ENCODE results near the gene KIAA1328. TPM values are rescaled to one million over a fixed set of nuclear protein-coding genes. Genes with fewer than 3 reads are reported as not detected.

KIAA1328 gene
- total and polyA plus RNA-seq, 4 experiments from 2014 or later, result 6.9 to 15.7 (median 12.8) TPM

DNA sequence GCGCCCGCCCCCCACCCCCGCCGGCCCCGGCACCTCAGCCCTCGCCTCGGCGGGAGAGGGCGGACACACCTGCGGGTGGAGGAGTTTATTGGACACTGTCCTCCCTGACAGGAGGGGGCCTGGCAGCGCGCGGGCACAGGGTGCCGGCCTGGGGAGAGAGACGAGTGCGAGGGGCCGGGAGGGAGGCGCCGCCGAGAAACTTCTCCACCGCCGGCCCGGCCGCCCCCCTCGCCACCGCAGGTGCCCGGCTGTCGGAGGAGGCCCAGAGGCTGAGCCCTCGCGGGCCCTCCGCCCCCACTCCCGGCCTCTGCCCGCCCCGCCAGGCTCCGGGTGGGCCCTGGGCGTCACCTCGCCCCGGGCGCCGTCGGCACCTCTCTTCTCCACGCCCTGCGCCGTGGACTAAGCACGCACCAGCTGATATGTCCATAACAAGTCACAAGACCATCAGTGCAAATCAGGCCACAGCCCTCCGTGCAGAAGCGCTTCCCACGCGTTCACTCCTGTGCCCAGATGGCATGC, 425.4 kb downstream of the KIAA1328 start:
- peak overlapping the region in 7 of 8 donors; percentile 15 to 74 (median 64) for H3K4me3 Mint-ChIP-seq
- no peak for DNase-seq
- no peaks in the 10 kb centered on the region for H3K36me3 ChIP-seq (ENCODE audit: insufficient read depth, low read length)
- no peaks in the 10 kb centered on the region for H3K4me1 ChIP-seq (ENCODE audit: insufficient read depth, low read length)
- peaks cover 3% of the 10 kb centered on the region for H3K27me3 ChIP-seq (ENCODE audit: insufficient read depth, low read length)
- no peak overlapping the region for H3K4me3 ChIP-seq (ENCODE audit: low read length in 2 of 2)
- H3K27me3 Mint-ChIP-seq, result peaks cover 38 to 46% of the 10 kb centered on the region in 2 donors
- H3K27ac Mint-ChIP-seq, result no peak overlapping the region
- H3K36me3 Mint-ChIP-seq, result no peaks in the 10 kb centered on the region
- intact Hi-C loops (cut with micrococcal nuclease), result no loop called here
- H3K4me1 Mint-ChIP-seq, result peaks cover 3 to 13% (median 7%) of the 10 kb centered on the region in 4 donors
- H3K9me3 Mint-ChIP-seq, result peaks cover 0 to 2% (median 0%) of the 10 kb centered on the region in 8 donors
- H3K27ac ChIP-seq (ENCODE audit: low read depth, low read length), result no peak overlapping the region
- POLR2A ChIA-PET (ENCODE audit: partially characterized antibody), result no interaction called here
- H3K9me3 ChIP-seq (ENCODE audit: control insufficient read depth in 1 of 2, low read length in 2 of 2), result no peaks in the 10 kb centered on the region
- CTCF ChIA-PET (ENCODE audit: partially characterized antibody), result no interaction called here

- no peak overlapping the region for H3K27ac Mint-ChIP-seq
- peaks cover 3 to 13% (median 7%) of the 10 kb centered on the region in 4 donors for H3K4me1 Mint-ChIP-seq
- no peak overlapping the region for H3K27ac ChIP-seq (ENCODE audit: low read depth, low read length)
- DNase-seq, result no peak
- H3K4me3 ChIP-seq (ENCODE audit: low read length in 2 of 2), result no peak overlapping the region
- ChIA-PET POLR2A (ENCODE audit: partially characterized antibody) (no interaction called here), CTCF (ENCODE audit: partially characterized antibody) (no interaction called here)
- no peaks in the 10 kb centered on the region for H3K36me3 Mint-ChIP-seq
- no peaks in the 10 kb centered on the region for H3K9me3 ChIP-seq (ENCODE audit: control insufficient read depth in 1 of 2, low read length in 2 of 2)
- intact Hi-C loops (cut with micrococcal nuclease), result no loop called here
- H3K27me3 Mint-ChIP-seq, result peaks cover 38 to 46% of the 10 kb centered on the region in 2 donors
- peaks cover 3% of the 10 kb centered on the region for H3K27me3 ChIP-seq (ENCODE audit: insufficient read depth, low read length)
- no peaks in the 10 kb centered on the region for H3K36me3 ChIP-seq (ENCODE audit: insufficient read depth, low read length)
- H3K4me1 ChIP-seq (ENCODE audit: insufficient read depth, low read length), result no peaks in the 10 kb centered on the region
- peak overlapping the region in 7 of 8 donors; percentile 15 to 74 (median 64) for H3K4me3 Mint-ChIP-seq
- peaks cover 0 to 2% (median 0%) of the 10 kb centered on the region in 8 donors for H3K9me3 Mint-ChIP-seq
Observed at GRCh38 chr18:37254973-37255372, 426.0 kb downstream of the KIAA1328 start.

DNA sequence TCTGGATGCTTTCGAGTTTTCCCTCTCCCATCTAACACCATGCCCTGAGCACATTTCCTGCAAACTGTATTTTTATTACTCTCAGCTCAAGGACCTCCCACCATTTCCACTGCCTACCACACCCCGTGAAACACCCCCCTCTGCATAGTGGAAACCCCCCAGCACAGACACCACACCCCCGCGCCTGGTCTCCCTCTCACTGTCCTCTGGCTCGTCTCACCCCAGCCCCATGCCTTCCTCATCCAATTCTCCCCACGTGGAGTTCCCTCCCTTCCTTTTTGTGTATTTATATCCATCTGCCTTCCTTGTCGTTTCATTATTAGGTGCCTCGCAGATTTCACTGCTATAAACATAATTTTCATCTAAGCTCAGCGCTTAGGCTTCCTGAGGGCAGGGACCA, 429.2 kb downstream of the KIAA1328 start:
- ChIA-PET POLR2A (ENCODE audit: partially characterized antibody) (no interaction called here), CTCF (ENCODE audit: partially characterized antibody) (no interaction called here)
- Histone ChIP-seq H3K4me3 (ENCODE audit: low read length in 2 of 2) (no peak overlapping the region), H3K27me3 (ENCODE audit: insufficient read depth, low read length) (peaks cover 3% of the 10 kb centered on the region), H3K9me3 (ENCODE audit: control insufficient read depth in 1 of 2, low read length in 2 of 2) (no peaks in the 10 kb centered on the region), H3K36me3 (ENCODE audit: insufficient read depth, low read length) (no peaks in the 10 kb centered on the region), H3K4me1 (ENCODE audit: insufficient read depth, low read length) (no peaks in the 10 kb centered on the region), H3K27ac (ENCODE audit: low read depth, low read length) (no peak overlapping the region)
- intact Hi-C loops (cut with micrococcal nuclease), result no loop called here
- no peak overlapping the region for H3K27ac Mint-ChIP-seq
- H3K27me3 Mint-ChIP-seq, result peaks cover 17 to 21% of the 10 kb centered on the region in 2 donors
- no peak for DNase-seq
- H3K9me3 Mint-ChIP-seq, result no peaks in the 10 kb centered on the region
- H3K36me3 Mint-ChIP-seq, result no peaks in the 10 kb centered on the region
- peaks cover 0 to 7% (median 4%) of the 10 kb centered on the region in 4 donors for H3K4me1 Mint-ChIP-seq
- peak overlapping the region in 1 of 8 donors; percentile 54 for H3K4me3 Mint-ChIP-seq

- intact Hi-C loops (cut with micrococcal nuclease), result no loop called here
- Histone ChIP-seq H3K36me3 (ENCODE audit: insufficient read depth, low read length) (no peaks in the 10 kb centered on the region), H3K27ac (ENCODE audit: low read depth, low read length) (no peak overlapping the region), H3K4me3 (ENCODE audit: low read length in 2 of 2) (no peak overlapping the region), H3K27me3 (ENCODE audit: insufficient read depth, low read length) (peaks cover 3% of the 10 kb centered on the region), H3K4me1 (ENCODE audit: insufficient read depth, low read length) (no peaks in the 10 kb centered on the region), H3K9me3 (ENCODE audit: control insufficient read depth in 1 of 2, low read length in 2 of 2) (no peaks in the 10 kb centered on the region)
- no peaks in the 10 kb centered on the region for H3K36me3 Mint-ChIP-seq
- ChIA-PET POLR2A (ENCODE audit: partially characterized antibody) (no interaction called here), CTCF (ENCODE audit: partially characterized antibody) (no interaction called here)
- peaks cover 0 to 7% (median 4%) of the 10 kb centered on the region in 4 donors for H3K4me1 Mint-ChIP-seq
- H3K27me3 Mint-ChIP-seq, result peaks cover 17 to 23% of the 10 kb centered on the region in 2 donors
- H3K27ac Mint-ChIP-seq, result no peak overlapping the region
- DNase-seq, result no peak
- no peaks in the 10 kb centered on the region for H3K9me3 Mint-ChIP-seq
- H3K4me3 Mint-ChIP-seq, result no peak overlapping the region
Observed at GRCh38 chr18:37258819-37259218, 429.9 kb downstream of the KIAA1328 start.

GRCh38 chr18:37259711-37260110, 430.8 kb downstream of the KIAA1328 start:
- no peaks in the 10 kb centered on the region for H3K36me3 Mint-ChIP-seq
- Histone ChIP-seq H3K36me3 (ENCODE audit: insufficient read depth, low read length) (no peaks in the 10 kb centered on the region), H3K27me3 (ENCODE audit: insufficient read depth, low read length) (peaks cover 3% of the 10 kb centered on the region), H3K9me3 (ENCODE audit: control insufficient read depth in 1 of 2, low read length in 2 of 2) (no peaks in the 10 kb centered on the region), H3K27ac (ENCODE audit: low read depth, low read length) (no peak overlapping the region), H3K4me3 (ENCODE audit: low read length in 2 of 2) (no peak overlapping the region), H3K4me1 (ENCODE audit: insufficient read depth, low read length) (no peaks in the 10 kb centered on the region)
- H3K4me3 Mint-ChIP-seq, result no peak overlapping the region
- DNase-seq, result no peak
- H3K4me1 Mint-ChIP-seq, result peaks cover 0 to 3% (median 1%) of the 10 kb centered on the region in 4 donors
- intact Hi-C loops (cut with micrococcal nuclease), result no loop called here
- H3K27ac Mint-ChIP-seq, result no peak overlapping the region
- POLR2A ChIA-PET (ENCODE audit: partially characterized antibody), result no interaction called here
- H3K9me3 Mint-ChIP-seq, result peaks cover 0 to 4% (median 0%) of the 10 kb centered on the region in 8 donors
- CTCF ChIA-PET (ENCODE audit: partially characterized antibody), result no interaction called here
- peaks cover 15 to 23% of the 10 kb centered on the region in 2 donors for H3K27me3 Mint-ChIP-seq

DNA sequence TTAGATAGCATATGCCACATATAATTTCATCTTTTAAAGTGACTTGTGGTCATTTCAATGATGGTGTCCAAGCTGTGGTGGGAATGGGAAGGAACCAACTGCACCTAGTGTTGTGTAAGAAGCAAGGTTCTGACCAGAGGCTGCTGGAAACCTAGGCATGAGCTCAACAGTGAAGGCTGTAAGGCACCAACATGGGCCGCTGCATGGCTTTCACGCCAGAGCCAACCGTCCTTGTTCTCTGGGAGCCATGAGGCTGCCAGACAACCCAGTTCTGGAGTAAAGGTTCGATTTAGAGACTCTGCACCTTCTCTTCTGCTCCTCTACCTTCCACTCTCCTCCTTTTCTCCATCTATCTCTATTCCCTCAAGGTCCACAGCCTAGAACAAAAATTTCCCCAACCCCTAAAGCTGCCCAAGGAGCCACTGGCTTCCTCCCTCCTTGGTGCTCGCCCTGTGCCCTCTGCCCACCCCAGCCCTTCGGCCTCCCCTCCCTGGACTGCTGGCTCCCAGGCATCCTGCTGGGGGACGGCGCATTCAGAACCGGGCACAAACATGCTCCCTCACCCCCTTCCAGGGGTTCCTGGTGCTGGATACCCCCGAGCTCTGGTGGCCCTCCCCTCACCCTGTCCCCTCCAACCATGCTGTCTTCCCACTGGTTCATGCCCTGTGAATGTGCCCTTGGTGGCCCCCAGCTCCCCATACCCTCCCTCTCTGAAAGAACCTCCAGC, 431.6 kb downstream of the KIAA1328 start:
- Mint-ChIP-seq H3K4me1 (no peaks in the 10 kb centered on the region), H3K27ac (no peak overlapping the region), H3K36me3 (no peaks in the 10 kb centered on the region), H3K27me3 (peaks cover 7 to 15% of the 10 kb centered on the region in 2 donors), H3K4me3 (no peak overlapping the region), H3K9me3 (peaks cover 0 to 6% (median 2%) of the 10 kb centered on the region in 8 donors)
- intact Hi-C loops (cut with micrococcal nuclease), result no loop called here
- no peak for DNase-seq
- Histone ChIP-seq H3K36me3 (ENCODE audit: insufficient read depth, low read length) (no peaks in the 10 kb centered on the region), H3K27ac (ENCODE audit: low read depth, low read length) (no peak overlapping the region), H3K4me1 (ENCODE audit: insufficient read depth, low read length) (no peaks in the 10 kb centered on the region), H3K27me3 (ENCODE audit: insufficient read depth, low read length) (no peaks in the 10 kb centered on the region), H3K4me3 (ENCODE audit: low read length in 2 of 2) (no peak overlapping the region), H3K9me3 (ENCODE audit: control insufficient read depth in 1 of 2, low read length in 2 of 2) (no peaks in the 10 kb centered on the region)
- ChIA-PET POLR2A (ENCODE audit: partially characterized antibody) (no interaction called here), CTCF (ENCODE audit: partially characterized antibody) (no interaction called here)

GRCh38 chr18:37261246-37261840, 432.4 kb downstream of the KIAA1328 start:
- H3K36me3 ChIP-seq (ENCODE audit: insufficient read depth, low read length), result no peaks in the 10 kb centered on the region
- no peak overlapping the region for H3K27ac Mint-ChIP-seq
- H3K9me3 ChIP-seq (ENCODE audit: control insufficient read depth in 1 of 2, low read length in 2 of 2), result no peaks in the 10 kb centered on the region
- intact Hi-C loops (cut with micrococcal nuclease), result no loop called here
- no peak overlapping the region for H3K27ac ChIP-seq (ENCODE audit: low read depth, low read length)
- no peaks in the 10 kb centered on the region for H3K27me3 ChIP-seq (ENCODE audit: insufficient read depth, low read length)
- H3K27me3 Mint-ChIP-seq, result peaks cover 1 to 8% of the 10 kb centered on the region in 2 donors
- no peaks in the 10 kb centered on the region for H3K36me3 Mint-ChIP-seq
- peaks cover 0 to 6% (median 2%) of the 10 kb centered on the region in 8 donors for H3K9me3 Mint-ChIP-seq
- no peak for DNase-seq
- ChIA-PET POLR2A (ENCODE audit: partially characterized antibody) (no interaction called here), CTCF (ENCODE audit: partially characterized antibody) (no interaction called here)
- no peaks in the 10 kb centered on the region for H3K4me1 Mint-ChIP-seq
- H3K4me3 Mint-ChIP-seq, result no peak overlapping the region
- no peaks in the 10 kb centered on the region for H3K4me1 ChIP-seq (ENCODE audit: insufficient read depth, low read length)
- no peak overlapping the region for H3K4me3 ChIP-seq (ENCODE audit: low read length in 2 of 2)
